RWPE2 (cell line): ENCODE results near the gene TMUB1.

Source experiments
- ATAC-seq: fragments of 200-7000 bp; cut with Tn5 transposase; 3 replicates; pipeline ENCODE4 v1.9.1; 2021; ENCODE audit warnings: low read depth
- DNase-seq: peaks from one replicate; pipeline ENCODE4 v3.0.0-alpha.2; 2020; ENCODE audit warnings: low spot score
- H3K27ac ChIP-seq: fragments of 450-650 bp; 2 replicates; pipeline ENCODE4 v1.5.1; 2017; ENCODE audit warnings: mild to moderate bottlenecking; ENCODE audit not compliant: poor library complexity, severe bottlenecking
- H3K27me3 ChIP-seq: fragments of 250-450 bp; sonication (Bioruptor Pico); 2 replicates; pipeline ENCODE4 v1.5.1; 2021; ENCODE audit warnings: mild to moderate bottlenecking, moderate library complexity; ENCODE audit not compliant: insufficient read depth, poor library complexity, severe bottlenecking
- H3K36me3 ChIP-seq: fragments of 250-450 bp; sonication (Bioruptor Pico); 2 replicates; pipeline ENCODE4 v1.5.1; 2020; ENCODE audit warnings: low read depth, mild to moderate bottlenecking, moderate library complexity
- H3K4me1 ChIP-seq: fragments of 250-450 bp; sonication (Bioruptor Pico); 2 replicates; pipeline ENCODE4 v1.5.1; 2021; ENCODE audit warnings: mild to moderate bottlenecking, moderate library complexity; ENCODE audit not compliant: insufficient read depth, poor library complexity, severe bottlenecking
- H3K4me3 ChIP-seq: fragments of 250-450 bp; sonication (Bioruptor Pico); 2 replicates; pipeline ENCODE4 v1.5.1; 2021; ENCODE audit warnings: mild to moderate bottlenecking, moderate library complexity; ENCODE audit not compliant: severe bottlenecking
- H3K9me3 ChIP-seq: fragments of 250-450 bp; sonication (Bioruptor Pico); 2 replicates; pipeline ENCODE4 v1.5.1; 2021; ENCODE audit warnings: mild to moderate bottlenecking, moderate library complexity; ENCODE audit not compliant: severe bottlenecking
- CTCF ChIP-seq: fragments of 450-650 bp; IDR thresholded peaks from one replicate; pipeline ENCODE4 v1.5.1; 2017; ENCODE audit warnings: mild to moderate bottlenecking, moderate library complexity; ENCODE audit not compliant: poor library complexity, severe bottlenecking

Gene TMUB1

DNA sequence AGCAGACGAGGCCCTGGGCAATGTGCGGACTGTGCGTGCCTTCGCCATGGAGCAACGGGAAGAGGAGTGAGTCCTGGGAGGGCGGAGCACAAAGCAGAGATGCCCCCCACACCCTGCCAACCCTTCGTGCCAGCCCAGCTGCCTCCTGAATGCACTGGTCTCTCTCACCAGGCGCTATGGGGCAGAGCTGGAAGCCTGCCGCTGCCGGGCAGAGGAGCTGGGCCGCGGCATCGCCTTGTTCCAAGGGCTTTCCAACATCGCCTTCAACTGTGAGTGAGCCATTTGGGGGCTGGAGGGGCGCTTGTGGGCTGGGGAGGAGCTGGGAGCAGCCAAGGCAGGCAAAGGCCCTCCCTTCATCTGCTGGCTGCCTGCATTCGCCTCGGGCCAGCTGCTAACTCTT, 47.4 kb downstream of the TMUB1 start:
- Histone ChIP-seq H3K27ac (no peak overlapping the region), H3K9me3 (no peaks in the 10 kb centered on the region), H3K4me1 (peaks cover 14% of the 10 kb centered on the region), H3K36me3 (no peaks in the 10 kb centered on the region), H3K27me3 (no peaks in the 10 kb centered on the region), H3K4me3 (no peak overlapping the region)
- no peak for TF ChIP-seq CTCF
- no peak for DNase-seq
- ATAC-seq = no peak

- Histone ChIP-seq H3K36me3 (no peaks in the 10 kb centered on the region), H3K9me3 (no peaks in the 10 kb centered on the region), H3K4me3 (no peak overlapping the region), H3K27me3 (no peaks in the 10 kb centered on the region), H3K27ac (no peak overlapping the region), H3K4me1 (peaks cover 14% of the 10 kb centered on the region)
- no peak for DNase-seq
- no peak for TF ChIP-seq CTCF
- no peak for ATAC-seq
Measured at GRCh38 chr7:151035026-151035717, 48.1 kb downstream of the TMUB1 start.

- TF ChIP-seq CTCF = no peak
- no peak for ATAC-seq
Measured at GRCh38 chr7:151034312-151035025, 48.8 kb downstream of the TMUB1 start.

DNA sequence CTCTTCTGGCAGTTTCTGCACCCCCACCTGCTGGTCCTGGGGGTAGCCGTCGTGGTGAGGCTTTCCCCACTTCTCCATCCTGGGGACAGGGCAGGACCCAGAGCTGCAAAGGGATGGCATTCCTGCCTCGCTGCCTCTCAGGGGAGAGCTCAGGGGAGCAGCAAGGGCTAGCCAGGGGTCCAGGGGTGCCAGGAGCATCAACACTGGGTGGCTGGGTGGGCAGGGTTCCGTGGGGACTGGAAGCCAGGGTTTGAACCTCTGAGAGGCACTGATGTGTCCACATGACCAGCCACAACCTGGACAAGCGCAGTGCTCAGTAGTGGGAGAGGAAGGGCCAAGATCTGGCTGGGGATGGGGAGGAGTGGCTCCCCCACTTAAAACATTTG, 49.4 kb downstream of the TMUB1 start:
- DNase-seq (no peak), ATAC-seq (no peak)
- Histone ChIP-seq H3K27ac (no peak overlapping the region), H3K4me3 (no peak overlapping the region), H3K9me3 (no peaks in the 10 kb centered on the region), H3K36me3 (no peaks in the 10 kb centered on the region), H3K27me3 (no peaks in the 10 kb centered on the region), H3K4me1 (peaks cover 4% of the 10 kb centered on the region)
- no peak for TF ChIP-seq CTCF

More at GRCh38 chr7:151034312-151035025, 48.8 kb downstream of the TMUB1 start:
- Histone ChIP-seq H3K4me3 (no peak overlapping the region), H3K9me3 (no peaks in the 10 kb centered on the region), H3K27me3 (no peaks in the 10 kb centered on the region), H3K36me3 (no peaks in the 10 kb centered on the region), H3K27ac (no peak overlapping the region), H3K4me1 (peaks cover 10% of the 10 kb centered on the region)
- no peak for DNase-seq
